ENCODE measurements around the gene IMP4. TPM values are rescaled to one million over a fixed set of nuclear protein-coding genes. Genes with fewer than 3 reads are reported as not detected.

The IMP4 gene
- polyA plus RNA-seq, 1 of the 3 experiments (the other 2 are of a cell fraction), result 252 TPM

GRCh38 chr2:130381619-130382018, 38.9 kb downstream of the IMP4 start:
- CTCF ChIA-PET, result interaction anchor here (3.6 kb wide), 1 partner anchor 9 kb away, joined by 14 read pairs; no protein-coding TSS in a partner anchor
- H3K9me2 ChIP-seq, result no peaks in the 10 kb centered on the region
- no peaks in the 10 kb centered on the region for H4K20me1 ChIP-seq (ENCODE audit: insufficient read depth)

GRCh38 chr2:130382313-130382917, 39.7 kb downstream of the IMP4 start:
- Histone ChIP-seq H3K4me1 (ENCODE audit: control insufficient read depth in 1 of 2, insufficient read depth in 2 of 2, low read depth in 1 of 2, low read length in 1 of 2) (peaks cover 0 to 9% of the 10 kb centered on the region in 2 experiments; a peak in 2 of 4 replicates), H3K36me3 (replicated peaks in 1 of 2; ENCODE audit: control insufficient read depth in 1 of 2, insufficient read depth in 2 of 2, low read length in 1 of 2) (peaks cover 0 to 4% of the 10 kb centered on the region in 2 experiments), H3K9me2 (no peaks in the 10 kb centered on the region), H4K20me1 (ENCODE audit: insufficient read depth) (no peaks in the 10 kb centered on the region), H2AFZ (ENCODE audit: low read depth) (no peak overlapping the region), H3K9me3 (no peaks in the 10 kb centered on the region), H3K27ac (ENCODE audit: low read depth in 2 of 2, low read length in 1 of 2) (no peak overlapping the region), H3K9ac (no peak overlapping the region), H3K4me3 (ENCODE audit: low read depth in 2 of 2, low read length in 1 of 2) (no peak overlapping the region), H3K4me2 (no peak overlapping the region), H3K27me3 (ENCODE audit: insufficient read depth) (no peaks in the 10 kb centered on the region), H3K79me2 (ENCODE audit: insufficient read depth) (peaks cover 19% of the 10 kb centered on the region; the same call in 1 of the 2 replicates), H3F3A (replicated peaks; ENCODE audit: insufficient read depth) (no peaks in the 10 kb centered on the region)
- 91% methylated on average over 6 of the region's 8 CpGs for WGBS (ENCODE audit: low lambda C conversion rate)
- CTCF ChIA-PET, result interaction anchor here (3.6 kb wide), 1 partner anchor 10 kb away, joined by 14 read pairs; no protein-coding TSS in a partner anchor
- POLR2A ChIA-PET, result no interaction called here
- DNase-seq, result no peak
- TF ChIP-seq FOSL2 (IDR thresholded peaks at IDR 0.05; ENCODE audit: borderline replicate concordance, low read depth) (no peak), JUND (IDR thresholded peaks at IDR 0.05) (no peak), RFX5 (IDR thresholded peaks at IDR 0.05; ENCODE audit: low read length) (no peak), SIN3A (IDR thresholded peaks at IDR 0.05; ENCODE audit: borderline replicate concordance, low read depth, low read length) (no peak), YY1 (IDR thresholded peaks at IDR 0.05; ENCODE audit: low read depth) (no peak), TCF12 (IDR thresholded peaks at IDR 0.05) (no peak), RXRA (IDR thresholded peaks at IDR 0.05; ENCODE audit: borderline replicate concordance, low read depth) (no peak), EP300 (IDR thresholded peaks at IDR 0.05; ENCODE audit: borderline replicate concordance in 1 of 2, low read depth in 1 of 2, low read length in 1 of 2) (no peak), RCOR1 (IDR thresholded peaks at IDR 0.05; ENCODE audit: low read length) (no peak), FOXM1 (IDR thresholded peaks at IDR 0.05; ENCODE audit: low read depth) (no peak)

More at GRCh38 chr2:130381619-130382018, 38.9 kb downstream of the IMP4 start:
- H3K79me2 ChIP-seq (ENCODE audit: insufficient read depth), result peaks cover 20% of the 10 kb centered on the region; the same call in 1 of the 2 replicates
- POLR2A ChIA-PET, result no interaction called here
- no peak overlapping the region for H3K4me3 ChIP-seq (ENCODE audit: low read depth in 2 of 2, low read length in 1 of 2)
- no peak overlapping the region for H3K4me2 ChIP-seq
- H2AFZ ChIP-seq (ENCODE audit: low read depth), result no peak overlapping the region
- no peaks in the 10 kb centered on the region for H3F3A ChIP-seq (replicated peaks; ENCODE audit: insufficient read depth)
- H3K36me3 ChIP-seq (replicated peaks in 1 of 2; ENCODE audit: control insufficient read depth in 1 of 2, insufficient read depth in 2 of 2, low read length in 1 of 2), result peaks cover 2 to 4% of the 10 kb centered on the region in 2 experiments
- no peak overlapping the region for H3K27ac ChIP-seq (ENCODE audit: low read depth in 2 of 2, low read length in 1 of 2)
- H3K27me3 ChIP-seq (ENCODE audit: insufficient read depth), result no peaks in the 10 kb centered on the region
- H3K4me1 ChIP-seq (ENCODE audit: control insufficient read depth in 1 of 2, insufficient read depth in 2 of 2, low read depth in 1 of 2, low read length in 1 of 2), result peaks cover 0 to 9% of the 10 kb centered on the region in 2 experiments; a peak in 2 of 4 replicates
- no peaks in the 10 kb centered on the region for H3K9me3 ChIP-seq
- WGBS (ENCODE audit: low lambda C conversion rate), result 82% methylated on average over 4 of the region's 4 CpGs
- H3K9ac ChIP-seq, result no peak overlapping the region
- DNase-seq, result no peak
- TF ChIP-seq ELF1 (IDR thresholded peaks at IDR 0.05), result no peak
- no peak for TF ChIP-seq USF1 (IDR thresholded peaks at IDR 0.05; ENCODE audit: borderline replicate concordance, low read depth)
- TF ChIP-seq YY1 (IDR thresholded peaks at IDR 0.05; ENCODE audit: low read depth), result no peak
- no peak for TF ChIP-seq FOXM1 (IDR thresholded peaks at IDR 0.05; ENCODE audit: low read depth)
- TF ChIP-seq, protein P1, sequence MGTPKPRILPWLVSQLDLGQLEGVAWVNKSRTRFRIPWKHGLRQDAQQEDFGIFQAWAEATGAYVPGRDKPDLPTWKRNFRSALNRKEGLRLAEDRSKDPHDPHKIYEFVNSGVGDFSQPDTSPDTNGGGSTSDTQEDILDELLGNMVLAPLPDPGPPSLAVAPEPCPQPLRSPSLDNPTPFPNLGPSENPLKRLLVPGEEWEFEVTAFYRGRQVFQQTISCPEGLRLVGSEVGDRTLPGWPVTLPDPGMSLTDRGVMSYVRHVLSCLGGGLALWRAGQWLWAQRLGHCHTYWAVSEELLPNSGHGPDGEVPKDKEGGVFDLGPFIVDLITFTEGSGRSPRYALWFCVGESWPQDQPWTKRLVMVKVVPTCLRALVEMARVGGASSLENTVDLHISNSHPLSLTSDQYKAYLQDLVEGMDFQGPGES (IDR thresholded peaks at IDR 0.05; ENCODE audit: low read depth, low read length), result no peak
- no peak for TF ChIP-seq SMC3 (IDR thresholded peaks at IDR 0.05; ENCODE audit: low read depth, low read length)
- TF ChIP-seq FOSL2 (IDR thresholded peaks at IDR 0.05; ENCODE audit: borderline replicate concordance, low read depth), result no peak
- no peak for TF ChIP-seq RXRA (IDR thresholded peaks at IDR 0.05; ENCODE audit: borderline replicate concordance, low read depth)
- no peak for TF ChIP-seq TCF12 (IDR thresholded peaks at IDR 0.05)

Measured in SK-N-SH (cell line).